Endometrial microvascular endothelial cells (primary cell): ENCODE data around the gene ZSCAN1. TPM values are rescaled to one million over a fixed set of nuclear protein-coding genes. Genes with fewer than 3 reads are reported as not detected.

Source experiments
- in situ Hi-C: cut with HindIII; loops from 2 replicates; pipeline ENCODE4 v1.10.0; 2017; ENCODE audit warnings: low sequenced_read_pairs, low pct_unique_long_range_greater_than_20kb; ENCODE audit errors: inconsistent ontology term
- total RNA-seq: library from RNA; depleted of rRNA; stranded (reverse); fragments of >200 nt; gene quantifications from one replicate; pipeline ENCODE4 v1.2.3, GENCODE V29; 2015; ENCODE audit errors: inconsistent ontology term

Gene ZSCAN1
- total RNA-seq, 1 donor from 2014 or later: not detected

DNA sequence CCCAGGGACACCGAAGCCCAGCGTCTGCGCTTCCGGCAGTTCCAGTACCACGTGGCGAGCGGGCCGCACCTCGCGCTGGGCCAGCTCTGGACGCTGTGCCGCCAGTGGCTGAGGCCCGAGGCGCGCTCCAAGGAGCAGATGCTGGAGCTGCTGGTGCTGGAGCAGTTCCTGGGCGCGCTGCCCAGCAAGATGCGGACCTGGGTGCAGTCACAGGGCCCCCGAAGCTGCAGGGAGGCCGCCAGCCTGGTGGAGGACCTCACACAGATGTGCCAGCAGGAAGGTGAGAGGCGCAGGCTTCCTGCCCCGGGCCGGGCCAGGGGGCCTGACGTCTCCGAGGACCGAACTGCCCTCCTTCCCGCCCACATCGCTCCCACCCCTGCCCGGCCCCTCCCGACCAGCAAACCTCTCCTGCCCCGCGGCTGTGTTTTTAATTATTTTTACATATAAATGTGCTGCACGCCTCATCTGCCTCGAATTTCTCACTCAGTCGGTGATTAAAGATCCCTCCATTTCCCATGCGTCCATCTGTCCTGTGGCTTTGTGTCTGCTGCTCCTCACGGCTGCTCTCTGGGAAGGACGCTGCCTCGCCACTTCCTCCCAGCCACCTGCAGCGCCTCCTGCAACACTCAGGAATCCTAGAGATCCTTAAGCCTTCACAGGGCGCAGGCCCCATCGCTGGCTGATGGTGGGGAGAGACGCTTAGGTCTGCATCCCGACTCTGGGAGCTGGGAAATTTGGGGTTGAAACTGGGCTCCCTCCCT, 4.3 kb downstream of the ZSCAN1 start:
- in situ Hi-C loops: no loop called here

- in situ Hi-C loops: no loop called here
These were observed 4.9 kb downstream of the ZSCAN1 start for GRCh38 chr19:58038688-58039204.

DNA sequence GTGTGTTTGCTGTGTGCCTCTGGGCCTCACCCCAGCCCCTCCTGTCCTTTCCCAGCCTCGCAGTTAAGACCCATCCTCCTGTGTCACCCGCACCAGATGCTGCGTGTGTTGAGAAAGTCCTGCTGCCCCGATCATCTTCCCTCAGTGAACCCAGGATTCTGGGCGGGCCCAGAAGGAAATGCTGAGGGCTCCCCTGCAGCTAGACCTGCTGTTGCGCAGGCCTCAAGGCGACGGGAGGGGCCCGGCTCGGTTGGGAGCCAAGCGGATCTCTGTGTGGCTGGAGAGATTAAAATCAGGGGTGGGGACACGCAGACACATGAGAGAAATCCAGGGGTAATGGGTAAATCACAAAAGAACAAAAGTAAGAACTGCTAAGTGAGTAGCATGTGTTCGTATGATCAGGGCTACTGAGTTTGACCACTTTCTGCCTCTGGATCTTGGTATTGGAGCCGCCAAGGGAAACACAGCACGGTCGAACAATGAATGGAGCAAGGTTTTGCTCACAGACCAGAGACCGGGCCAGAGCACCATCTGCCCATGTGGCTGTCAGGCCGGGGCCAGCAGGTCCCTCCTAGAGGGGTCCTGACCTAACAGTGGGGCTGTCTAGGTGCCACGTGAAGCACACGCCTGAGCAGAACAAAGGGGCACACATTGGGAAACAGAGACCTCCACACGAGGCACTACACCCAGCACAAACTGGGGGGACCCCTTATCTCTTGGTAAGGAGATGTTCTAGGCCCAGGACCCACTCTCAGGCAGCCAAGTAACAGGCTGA, 7.1 kb downstream of the ZSCAN1 start:
- in situ Hi-C loops: no loop called here

GRCh38 chr19:58042495-58043340, 8.9 kb downstream of the ZSCAN1 start:
- in situ Hi-C loops: no loop called here

DNA sequence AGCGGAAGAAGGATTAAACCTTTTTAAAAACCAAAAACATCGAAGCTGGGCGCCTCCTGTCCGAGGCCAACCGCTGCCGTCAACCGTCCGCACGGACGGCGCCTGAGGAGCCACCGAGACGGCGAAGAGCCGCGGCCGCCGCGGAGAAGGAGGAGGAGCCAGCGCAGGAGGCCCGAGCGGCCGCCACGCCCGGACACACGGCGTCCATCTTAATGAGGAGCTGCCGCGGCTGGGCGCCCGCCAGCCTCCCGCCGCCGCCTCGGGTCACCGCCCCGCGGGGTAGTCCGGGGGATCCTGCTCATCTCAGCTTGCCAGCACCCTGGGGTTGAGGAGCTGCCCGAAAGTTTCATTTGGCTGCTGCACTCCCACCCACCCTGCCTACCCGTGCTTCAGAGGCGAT, 10.6 kb downstream of the ZSCAN1 start:
- in situ Hi-C loops: no loop called here

- in situ Hi-C loops: no loop called here
These were observed 11.1 kb downstream of the ZSCAN1 start for GRCh38 chr19:58044886-58045285.

GRCh38 chr19:58045411-58046050, 11.7 kb downstream of the ZSCAN1 start:
- in situ Hi-C loops: no loop called here

DNA sequence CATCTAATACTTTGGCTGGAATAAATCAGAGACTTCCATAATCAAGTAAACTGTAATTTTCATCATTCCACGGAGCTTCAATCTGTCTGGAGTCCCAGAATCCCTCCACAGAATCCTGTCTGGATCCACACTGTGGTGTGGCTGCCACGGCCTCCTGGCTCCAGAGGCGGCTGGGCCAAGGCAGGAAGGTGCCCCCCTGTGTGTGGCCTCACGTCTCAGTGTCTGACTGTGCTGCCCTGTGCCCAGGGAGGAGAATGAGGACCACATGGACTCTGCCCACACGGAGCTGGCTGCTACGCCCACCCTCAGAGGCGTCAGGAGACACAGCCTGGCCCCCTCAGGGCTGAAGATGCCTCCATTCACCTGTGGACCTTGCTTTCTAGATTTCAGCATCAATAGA, 13.0 kb downstream of the ZSCAN1 start:
- in situ Hi-C loops: no loop called here

GRCh38 chr19:58047672-58048071, 13.8 kb downstream of the ZSCAN1 start:
- in situ Hi-C loops: no loop called here

DNA sequence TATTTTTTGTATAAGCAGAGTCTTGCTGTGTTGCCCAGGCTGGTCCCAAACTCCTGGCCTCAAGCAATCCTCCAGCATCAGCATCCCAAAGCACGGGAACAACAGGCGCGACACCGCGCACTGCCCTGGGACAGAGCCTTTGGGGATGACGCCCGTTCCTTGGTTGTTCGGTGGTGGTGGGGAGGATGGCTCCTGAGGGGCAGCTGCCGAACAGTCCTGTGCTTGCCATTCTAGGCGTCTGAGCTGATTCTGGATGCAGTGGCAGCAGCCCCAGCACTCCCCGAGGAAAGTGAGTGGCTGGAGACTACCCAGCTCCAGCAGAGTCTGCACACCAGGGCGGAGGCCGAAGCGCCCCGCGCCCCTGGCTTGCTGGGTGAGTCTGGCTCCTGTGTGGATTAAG, 18.4 kb downstream of the ZSCAN1 start:
- in situ Hi-C loops: no loop called here

- in situ Hi-C loops: no loop called here
These were observed 19.8 kb downstream of the ZSCAN1 start for GRCh38 chr19:58053480-58054156.

- in situ Hi-C loops: no loop called here
These were observed 21.4 kb downstream of the ZSCAN1 start for GRCh38 chr19:58054901-58055874.

DNA sequence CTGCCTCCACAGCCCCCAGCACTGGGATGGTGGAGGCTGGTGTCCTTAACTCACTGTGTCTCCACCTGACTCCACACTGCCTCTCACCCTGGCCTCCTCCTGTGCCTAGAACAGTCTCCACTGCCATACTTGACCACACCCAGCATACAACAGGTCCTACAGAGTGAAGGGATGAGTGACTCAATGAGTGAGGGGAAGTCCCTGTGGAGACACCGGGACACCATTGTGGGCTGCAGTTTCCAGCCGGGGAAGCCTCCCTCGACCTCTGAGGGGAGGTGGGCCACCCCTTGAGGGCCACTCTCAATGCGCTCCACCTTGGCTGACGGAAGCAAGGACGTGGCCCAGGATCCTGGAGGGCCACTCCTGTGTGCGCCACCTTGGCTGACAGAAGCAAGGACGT, 22.4 kb downstream of the ZSCAN1 start:
- in situ Hi-C loops: no loop called here

- in situ Hi-C loops: no loop called here
These were observed 23.0 kb downstream of the ZSCAN1 start for GRCh38 chr19:58056861-58057260.

- in situ Hi-C loops: no loop called here
These were observed 24.6 kb downstream of the ZSCAN1 start for GRCh38 chr19:58058467-58058866.

- in situ Hi-C loops: no loop called here
These were observed 25.3 kb downstream of the ZSCAN1 start, which contains the start of gene ZNF135 for GRCh38 chr19:58059003-58059670. Gene ZNF135 (plus strand): TSS chr19:58059282. CDS start chr19:58060003, 721 bp downstream.

DNA sequence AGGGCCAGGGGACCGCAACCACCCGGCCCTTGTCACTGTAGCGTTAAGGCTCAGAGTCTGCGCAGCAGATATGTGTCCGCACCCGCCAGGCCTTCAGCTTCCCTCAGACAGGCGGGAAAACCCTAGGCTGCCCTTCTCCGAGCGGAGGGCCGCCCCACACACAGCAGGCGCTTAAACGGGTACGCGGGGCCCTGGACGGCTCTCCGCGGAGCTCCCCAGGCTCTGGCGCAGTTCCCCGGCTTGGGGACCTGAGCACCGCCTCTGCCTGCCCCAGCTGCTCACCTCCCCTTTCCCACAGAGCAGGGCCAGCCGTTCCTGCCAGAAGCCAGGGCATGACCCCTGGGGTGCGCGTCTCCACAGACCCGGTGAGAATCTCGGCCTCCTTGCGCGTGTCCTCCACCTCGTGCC, 25.9 kb downstream of the ZSCAN1 start:
- in situ Hi-C loops: no loop called here
